Esophagus squamous epithelium (tissue), 5 donors: Measurements from ENCODE around the gene SFTPB. TPM values are rescaled to one million over a fixed set of nuclear protein-coding genes. Genes with fewer than 3 reads are reported as not detected.
"Not testable (repeated sequence)": the region's sequence is repeated elsewhere in the genome, so short reads cannot be mapped to it uniquely, and the experiment has no call there.

Experiments
- DNase-seq: peaks from one replicate; lab custom pipeline; 2025; lab: John Stamatoyannopoulos, UW
- H3K27ac ChIP-seq, 4 donors: fragments of 200-600 bp; sonication (generic); one replicate each; pipeline ENCODE4 v1.5.1; 2016 to 2019; ENCODE audit warnings: mild to moderate bottlenecking in 1 of 4
- H3K27me3 ChIP-seq, 4 donors: fragments of 200-600 bp; sonication (generic); 1 replicate in 3 of 4; 2 replicates in 1 of 4; pipeline versions ENCODE4 v1.5.1 to v1.6.0; 2017 to 2021; ENCODE audit warnings: antibody characterized with exemption in 1 of 4
- H3K36me3 ChIP-seq, 3 donors: fragments of 200-600 bp; sonication (generic); one replicate each; pipeline ENCODE4 v1.5.1; 2016 to 2019
- H3K4me1 ChIP-seq, 3 donors: fragments of 200-600 bp; sonication (generic); one replicate each; pipeline ENCODE4 v1.5.1; 2017 to 2019
- H3K4me3 ChIP-seq, 4 donors: fragments of 200-600 bp; sonication (generic); 1 replicate in 3 of 4; 2 replicates in 1 of 4; pipeline ENCODE4 v1.5.1; 2016 to 2019; ENCODE audit warnings: mild to moderate bottlenecking in 2 of 4, moderate library complexity in 1 of 4
- H3K9me3 ChIP-seq, 3 donors: fragments of 200-600 bp; sonication (generic); one replicate each; pipeline ENCODE4 v1.5.1; 2016 to 2019
- POLR2A ChIP-seq, 4 donors: fragments of 450-650 bp; IDR thresholded peaks; one replicate each; pipeline ENCODE4 v1.6.1; 2017; ENCODE audit warnings: antibody characterized with exemption in 4 of 4, mild to moderate bottlenecking in 4 of 4, moderate library complexity in 3 of 4
- WGBS, 2 donors: methylation state at CpG; one replicate each; pipeline ENCODE4 v1.1.5; 2018; 5-methylcytosine and 5-hydroxymethylcytosine counted together
- intact Hi-C: fragments of 100-400 bp; cut with DNase I; formaldehyde crosslinking; loops from one replicate; pipeline ENCODE4 v1.15.0; 2022
- total RNA-seq, 4 donors: library from RNA; depleted of rRNA; stranded (reverse); fragments of >200 nt; gene quantifications; one replicate each; pipeline ENCODE4 v1.1.0, GENCODE V29; 2016
- TF ChIP-seq, protein P1 (sequence below), 6 experiments: fragments of 450-650 bp in 4 of 6; fragments of 200-600 bp in 2 of 6; sonication (generic) in 2 of 6; IDR thresholded peaks; one replicate each; pipeline ENCODE4 v1.5.1; 2016 to 2019; ENCODE audit warnings: antibody characterized with exemption in 6 of 6, mild to moderate bottlenecking in 4 of 6, moderate library complexity in 4 of 6
- donor health status: DM: yes; HTN: yes; CAD: no.

Gene SFTPB
- total RNA-seq, 4 donors from 2014 or later = not detected

- WGBS, 2 donors = 68 to 83% methylated on average over 8 to 11 of the region's 11 CpGs
- Histone ChIP-seq H3K4me1 (peaks cover 0 to 5% (median 2%) of the 10 kb centered on the region in 3 donors), H3K27me3 (no peaks in the 10 kb centered on the region), H3K9me3 (no peaks in the 10 kb centered on the region), H3K36me3 (no peaks in the 10 kb centered on the region), H3K27ac (peak overlapping the region in 1 of 4 donors; percentile 32), H3K4me3 (no peak overlapping the region)
- TF ChIP-seq, protein P1, sequence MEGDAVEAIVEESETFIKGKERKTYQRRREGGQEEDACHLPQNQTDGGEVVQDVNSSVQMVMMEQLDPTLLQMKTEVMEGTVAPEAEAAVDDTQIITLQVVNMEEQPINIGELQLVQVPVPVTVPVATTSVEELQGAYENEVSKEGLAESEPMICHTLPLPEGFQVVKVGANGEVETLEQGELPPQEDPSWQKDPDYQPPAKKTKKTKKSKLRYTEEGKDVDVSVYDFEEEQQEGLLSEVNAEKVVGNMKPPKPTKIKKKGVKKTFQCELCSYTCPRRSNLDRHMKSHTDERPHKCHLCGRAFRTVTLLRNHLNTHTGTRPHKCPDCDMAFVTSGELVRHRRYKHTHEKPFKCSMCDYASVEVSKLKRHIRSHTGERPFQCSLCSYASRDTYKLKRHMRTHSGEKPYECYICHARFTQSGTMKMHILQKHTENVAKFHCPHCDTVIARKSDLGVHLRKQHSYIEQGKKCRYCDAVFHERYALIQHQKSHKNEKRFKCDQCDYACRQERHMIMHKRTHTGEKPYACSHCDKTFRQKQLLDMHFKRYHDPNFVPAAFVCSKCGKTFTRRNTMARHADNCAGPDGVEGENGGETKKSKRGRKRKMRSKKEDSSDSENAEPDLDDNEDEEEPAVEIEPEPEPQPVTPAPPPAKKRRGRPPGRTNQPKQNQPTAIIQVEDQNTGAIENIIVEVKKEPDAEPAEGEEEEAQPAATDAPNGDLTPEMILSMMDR (IDR thresholded peaks at IDR 0.05) = no peak
- TF ChIP-seq POLR2A (IDR thresholded peaks at IDR 0.05) = no peak
- DNase-seq = no peak
- intact Hi-C loops = no loop called here
These were observed 5.8 kb upstream of the SFTPB start for GRCh38 chr2:85673716-85674375.

- H3K27ac ChIP-seq = no peak overlapping the region
- WGBS, 2 donors = 59 to 74% methylated on average over 9 of the region's 9 CpGs
These were observed 4.5 kb upstream of the SFTPB start for GRCh38 chr2:85672456-85672855.

GRCh38 chr2:85670416-85670815 is 2.4 kb upstream of the SFTPB start:
- H3K36me3 ChIP-seq, H3K4me1 ChIP-seq, H3K27me3 ChIP-seq, H3K9me3 ChIP-seq, DNase-seq, intact Hi-C loops, H3K4me3 ChIP-seq, H3K27ac ChIP-seq: not testable (repeated sequence)
- WGBS, 2 donors = 91 to 98% methylated on average over 8 to 13 of the region's 13 CpGs

More at GRCh38 chr2:85672456-85672855, 4.5 kb upstream of the SFTPB start:
- Histone ChIP-seq H3K27me3 (no peaks in the 10 kb centered on the region), H3K4me3 (no peak overlapping the region), H3K36me3 (no peaks in the 10 kb centered on the region), H3K4me1 (no peaks in the 10 kb centered on the region), H3K9me3 (no peaks in the 10 kb centered on the region)
- no peak for DNase-seq
- intact Hi-C loops = no loop called here
- TF ChIP-seq, protein P1 (IDR thresholded peaks at IDR 0.05) = no peak

GRCh38 chr2:85669549-85669948 is 1.6 kb upstream of the SFTPB start:
- Histone ChIP-seq H3K4me1 (no peaks in the 10 kb centered on the region), H3K36me3 (no peaks in the 10 kb centered on the region), H3K4me3 (no peak overlapping the region), H3K27me3 (no peaks in the 10 kb centered on the region), H3K9me3 (no peaks in the 10 kb centered on the region), H3K27ac (no peak overlapping the region)
- 55 to 81% methylated on average over 5 of the region's 5 CpGs for WGBS, 2 donors
- no peak for DNase-seq
- intact Hi-C loops = no loop called here
- TF ChIP-seq, protein P1 (IDR thresholded peaks at IDR 0.05) = no peak
- TF ChIP-seq POLR2A (IDR thresholded peaks at IDR 0.05) = no peak

DNA sequence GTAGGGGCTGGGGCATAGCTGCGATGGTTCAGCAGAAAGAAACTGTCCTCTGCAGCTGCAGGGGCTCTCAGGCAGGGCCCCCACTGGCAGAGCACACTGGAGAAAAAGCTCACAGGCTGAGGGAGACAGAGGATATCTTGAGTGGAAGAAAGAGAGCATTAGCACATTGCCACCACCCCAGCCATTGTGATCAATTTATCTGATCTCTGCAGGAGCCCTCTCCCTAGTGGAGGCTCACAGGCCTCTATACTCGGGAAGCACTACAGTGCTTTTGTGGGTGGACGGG is 801 bp upstream of the SFTPB start:
- H3K36me3 ChIP-seq = no peaks in the 10 kb centered on the region
- H3K27me3 ChIP-seq = no peaks in the 10 kb centered on the region
- no peak for DNase-seq
- no peaks in the 10 kb centered on the region for H3K9me3 ChIP-seq
- WGBS, 2 donors = 70 to 71% methylated on average over 3 of the region's 3 CpGs
- H3K4me1 ChIP-seq = no peaks in the 10 kb centered on the region
- H3K27ac ChIP-seq = no peak overlapping the region
- H3K4me3 ChIP-seq = no peak overlapping the region
- TF ChIP-seq, protein P1 (IDR thresholded peaks at IDR 0.05) = no peak
- TF ChIP-seq POLR2A (IDR thresholded peaks at IDR 0.05) = no peak
- intact Hi-C loops = no loop called here

- H3K36me3 ChIP-seq = no peaks in the 10 kb centered on the region
- DNase-seq = no peak
- H3K9me3 ChIP-seq = no peaks in the 10 kb centered on the region
- 50 to 93% methylated on average over 1 to 3 of the region's 3 CpGs for WGBS, 2 donors
- no peak overlapping the region for H3K27ac ChIP-seq
- H3K27me3 ChIP-seq = no peaks in the 10 kb centered on the region
- peaks cover 0 to 6% (median 0%) of the 10 kb centered on the region in 3 donors for H3K4me1 ChIP-seq
- TF ChIP-seq POLR2A (IDR thresholded peaks at IDR 0.05) = no peak
- TF ChIP-seq, protein P1 (IDR thresholded peaks at IDR 0.05) = no peak
- intact Hi-C loops = no loop called here
- no peak overlapping the region for H3K4me3 ChIP-seq
These were observed 414 bp downstream of the SFTPB start for GRCh38 chr2:85667561-85668008.
